GM12875 (cell line): ENCODE measurements around the gene PRM1.

Source experiments
- H3K4me3 ChIP-seq: one replicate; pipeline ENCODE4 v1.5.1; 2011; ENCODE audit warnings: low read depth, low read length, control low read depth
- CTCF ChIP-seq: IDR thresholded peaks from 2 replicates; pipeline ENCODE4 v1.5.1; 2011; ENCODE audit warnings: low read depth, mild to moderate bottlenecking, control low read depth, inconsistent platforms, low read length, moderate library complexity, borderline replicate concordance; ENCODE audit not compliant: insufficient read depth

PRM1 gene

GRCh38 chr16:11265124-11265523 is 16.0 kb downstream of the PRM1 start:
- H3K4me3 ChIP-seq = no peak overlapping the region
- no peak for TF ChIP-seq CTCF

- no peak for TF ChIP-seq CTCF
- no peak overlapping the region for H3K4me3 ChIP-seq
These were observed 16.8 kb downstream of the PRM1 start for GRCh38 chr16:11264155-11264832.

GRCh38 chr16:11263737-11264136 is 17.4 kb downstream of the PRM1 start:
- TF ChIP-seq CTCF = no peak
- H3K4me3 ChIP-seq = no peak overlapping the region

GRCh38 chr16:11262915-11263314 is 18.2 kb downstream of the PRM1 start:
- no peak for TF ChIP-seq CTCF
- no peak overlapping the region for H3K4me3 ChIP-seq

- H3K4me3 ChIP-seq = no peak overlapping the region
- TF ChIP-seq CTCF = no peak
These were observed 20.5 kb downstream of the PRM1 start for GRCh38 chr16:11260596-11260966.

GRCh38 chr16:11259655-11260595 is 21.2 kb downstream of the PRM1 start:
- no peak for TF ChIP-seq CTCF
- H3K4me3 ChIP-seq = no peak overlapping the region
